ENCODE measurements around the gene STAT3.

- TF ChIP-seq SRSF9 (IDR thresholded peaks at IDR 0.05; ENCODE audit: borderline replicate concordance, low read depth, low read length) (no peak), ZNF253 (CRISPR knock-in tag; conservative IDR thresholded peaks at IDR 0.05) (no peak), TSHZ1 (CRISPR knock-in tag; IDR thresholded peaks at IDR 0.05) (no peak), CTCF (IDR thresholded peaks at IDR 0.05 in 2 of 3, conservative IDR thresholded peaks at IDR 0.05 in 1 of 3; ENCODE audit: insufficient read depth in 2 of 3, low read depth in 1 of 3, low read length in 3 of 3) (no peak), FOS (IDR thresholded peaks at IDR 0.05; ENCODE audit: extremely low read depth, insufficient read length) (no peak), BHLHE40 (IDR thresholded peaks at IDR 0.05; ENCODE audit: low read length) (no peak), ZNF263 (CRISPR knock-in tag; IDR thresholded peaks at IDR 0.05; ENCODE audit: borderline replicate concordance) (no peak)
These were observed 40.1 kb downstream of the STAT3 start for GRCh38 chr17:42348104-42348503.
